Mucosa of descending colon (tissue), 3 donors: ENCODE results near the gene ERC1. TPM values are rescaled to one million over a fixed set of nuclear protein-coding genes. Genes with fewer than 3 reads are reported as not detected.

Source experiments
- ATAC-seq: fragments of 200-7000 bp; cut with Tn5 transposase; one replicate; pipeline ENCODE4 v1.9.1; 2020; ENCODE audit warnings: mild to moderate bottlenecking, moderate library complexity
- DNase-seq, 3 donors: peaks; one replicate each; pipeline ENCODE4 v3.0.0-alpha.2; 2020
- H3K36me3 ChIP-seq: fragments of 200-600 bp; one replicate; pipeline ENCODE4 v1.8.0; 2021; ENCODE audit warnings: low read depth, mild to moderate bottlenecking
- H3K4me1 ChIP-seq: fragments of 200-600 bp; one replicate; pipeline ENCODE4 v1.8.0; 2021; ENCODE audit warnings: low read depth, mild to moderate bottlenecking
- H3K4me3 ChIP-seq: fragments of 200-600 bp; one replicate; pipeline ENCODE4 v1.8.0; 2021; ENCODE audit warnings: mild to moderate bottlenecking
- H3K9me3 ChIP-seq: fragments of 200-600 bp; one replicate; pipeline ENCODE4 v1.8.0; 2021; ENCODE audit warnings: mild to moderate bottlenecking
- CTCF ChIP-seq: fragments of 200-600 bp; IDR thresholded peaks from one replicate; pipeline ENCODE4 v1.8.0; 2022; ENCODE audit warnings: antibody characterized with exemption, mild to moderate bottlenecking
- intact Hi-C, 2 donors: fragments of 100-400 bp; cut with DNase I in 1 of 2; cut with micrococcal nuclease in 1 of 2; formaldehyde crosslinking; loops; one replicate each; pipeline versions ENCODE4 v1.11.0 to v1.11.1; 2022; cut with DNase I, micrococcal nuclease
- total RNA-seq, 3 donors: library from RNA; stranded (reverse); fragmentation: NEBNext Ultra II Directional in 2 of 3; extraction: Animal tissue kit (Norgen Biotek cat#: 25700) in 2 of 3; gene quantifications; one replicate each; pipeline versions ENCODE4 v1.2.1 to v1.2.4, GENCODE V29; 2021 to 2023
- donor health status: DM: no; HTN: no; CAD: no; lungs with moderate emphysema.
- donor health status: DM: no; HTN: no; CAD: no.
- donor health status: DM: no; HTN: yes; CAD: no.

ERC1 gene
- total RNA-seq, 3 donors from 2014 or later = 42.6 to 76.3 (median 49.6) TPM

DNA sequence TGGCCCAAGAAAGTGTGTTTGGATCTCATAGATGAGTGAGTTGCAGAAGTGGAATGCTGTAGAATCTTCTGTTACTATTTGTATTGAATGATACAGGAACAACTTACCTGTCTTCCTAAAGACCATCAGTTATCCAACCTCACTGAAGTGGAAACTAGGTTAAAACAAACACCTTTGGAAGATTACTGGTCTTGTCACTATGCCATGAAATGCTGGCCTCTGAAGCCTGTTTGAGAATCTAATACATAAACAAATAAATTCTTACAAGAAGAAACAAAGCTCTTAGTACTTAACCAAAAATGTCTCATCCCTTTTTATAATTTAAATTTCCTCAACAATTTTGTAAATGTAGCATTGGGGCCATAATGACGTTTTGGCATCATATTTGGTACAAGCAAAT, 448.2 kb downstream of the ERC1 start:
- Histone ChIP-seq H3K9me3 (no peaks in the 10 kb centered on the region), H3K4me1 (peaks cover 16% of the 10 kb centered on the region), H3K36me3 (no peaks in the 10 kb centered on the region), H3K4me3 (no peak overlapping the region)
- ATAC-seq = no peak
- no peak for TF ChIP-seq CTCF
- no peak for DNase-seq
- intact Hi-C loops = no loop called here

DNA sequence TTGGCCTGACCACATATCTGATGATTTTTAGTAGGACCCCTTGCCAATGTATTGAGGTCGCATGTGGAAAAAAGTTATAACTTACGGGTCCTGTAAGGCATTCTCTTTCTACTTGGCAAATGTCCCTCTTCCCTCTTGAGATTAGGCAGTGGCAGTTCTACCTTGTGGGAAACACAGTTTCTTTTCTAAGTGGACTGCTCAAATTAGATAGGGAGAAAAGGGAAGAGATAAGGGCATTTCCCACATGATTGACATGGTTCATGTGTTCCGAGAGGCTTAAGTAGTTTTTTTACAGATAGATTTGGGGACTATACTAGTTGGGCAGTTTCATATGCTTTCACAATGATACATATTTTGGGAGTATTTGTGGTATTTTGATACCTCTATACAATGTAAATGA, 448.7 kb downstream of the ERC1 start:
- H3K9me3 ChIP-seq = no peaks in the 10 kb centered on the region
- peaks cover 11% of the 10 kb centered on the region for H3K4me1 ChIP-seq
- ATAC-seq (no peak), DNase-seq (no peak)
- no peak for TF ChIP-seq CTCF
- H3K36me3 ChIP-seq = no peaks in the 10 kb centered on the region
- no peak overlapping the region for H3K4me3 ChIP-seq
- intact Hi-C loops = no loop called here

- no peak overlapping the region for H3K4me3 ChIP-seq
- TF ChIP-seq CTCF = no peak
- intact Hi-C loops = no loop called here
- no peaks in the 10 kb centered on the region for H3K4me1 ChIP-seq
- DNase-seq (no peak), ATAC-seq (no peak)
- no peaks in the 10 kb centered on the region for H3K9me3 ChIP-seq
- H3K36me3 ChIP-seq = no peaks in the 10 kb centered on the region
Measured at GRCh38 chr12:1443421-1444141, 452.6 kb downstream of the ERC1 start.

DNA sequence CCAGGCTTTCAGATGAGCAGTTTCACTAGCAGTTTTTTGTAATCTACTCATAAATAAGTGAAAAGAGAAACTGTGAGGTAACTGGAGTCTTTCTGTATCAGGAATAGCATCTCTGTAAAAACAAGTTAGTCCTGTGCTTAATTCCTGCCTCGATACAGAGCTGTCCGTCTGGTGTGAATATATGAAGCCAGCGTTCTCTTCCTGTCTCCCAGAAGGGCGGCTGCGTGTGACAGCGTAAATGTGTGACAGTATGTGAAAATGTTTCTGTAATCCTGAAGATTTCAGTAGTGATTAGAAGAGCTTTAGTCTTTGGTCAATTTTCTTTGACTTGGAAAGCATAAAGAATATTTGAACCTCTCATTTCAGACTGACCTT, 453.1 kb downstream of the ERC1 start:
- ATAC-seq = no peak
- no peaks in the 10 kb centered on the region for H3K4me1 ChIP-seq
- DNase-seq = no peak
- intact Hi-C loops = no loop called here
- no peak overlapping the region for H3K4me3 ChIP-seq
- TF ChIP-seq CTCF = no peak
- no peaks in the 10 kb centered on the region for H3K36me3 ChIP-seq
- no peaks in the 10 kb centered on the region for H3K9me3 ChIP-seq

GRCh38 chr12:1445807-1446206, 454.8 kb downstream of the ERC1 start:
- H3K4me3 ChIP-seq = no peak overlapping the region
- intact Hi-C loops = no loop called here
- no peak for ATAC-seq
- H3K36me3 ChIP-seq = no peaks in the 10 kb centered on the region
- H3K9me3 ChIP-seq = no peaks in the 10 kb centered on the region
- TF ChIP-seq CTCF = no peak
- H3K4me1 ChIP-seq = no peaks in the 10 kb centered on the region
- no peak for DNase-seq

DNA sequence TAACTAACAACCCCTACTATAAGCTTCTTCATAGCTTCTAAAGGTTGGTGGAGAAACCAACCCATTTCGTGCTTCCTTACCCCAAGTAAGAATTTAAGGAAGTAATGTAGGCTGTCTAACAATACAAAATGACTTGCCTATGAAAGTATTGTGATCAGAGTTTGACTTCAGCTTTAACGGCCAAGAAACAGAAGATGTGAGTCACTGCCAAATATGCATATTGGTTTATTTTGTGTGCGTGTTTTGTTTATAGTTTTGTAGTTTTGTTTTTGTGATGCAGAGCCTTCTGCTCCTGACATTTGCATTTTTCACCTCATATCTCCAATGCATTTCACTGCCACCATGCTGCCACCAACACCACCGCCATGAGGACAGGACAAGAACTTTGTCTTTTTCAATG, 457.3 kb downstream of the ERC1 start:
- DNase-seq (no peak), ATAC-seq (no peak)
- intact Hi-C loops = no loop called here
- H3K4me3 ChIP-seq = no peak overlapping the region
- H3K36me3 ChIP-seq = no peaks in the 10 kb centered on the region
- no peaks in the 10 kb centered on the region for H3K4me1 ChIP-seq
- no peaks in the 10 kb centered on the region for H3K9me3 ChIP-seq
- TF ChIP-seq CTCF = no peak
